HCT116 (cell line): Measurements from ENCODE around the gene CEP112. TPM values are rescaled to one million over a fixed set of nuclear protein-coding genes. Genes with fewer than 3 reads are reported as not detected.
"Not testable (repeated sequence)": the region's sequence is repeated elsewhere in the genome, so short reads cannot be mapped to it uniquely, and the experiment has no call there.

Experiments
- ATAC-seq: fragments of 200-7000 bp; cut with Tn5 transposase; 2 replicates; pipeline ENCODE4 v1.9.1; 2020; ENCODE audit warnings: mild to moderate bottlenecking, moderate library complexity
- BruUV-seq: library from RNA; stranded (reverse); fragments of 400-500 nt; replicated peaks from 2 replicates; lab custom pipeline; 2021; lab: Mats Ljungman, UMichigan
- CTCF ChIA-PET: fragments of 300-600 bp; sonication (Branson Sonifier 250); formaldehyde crosslinking; loops from one replicate; lab custom pipeline; 2021; ENCODE audit warnings: antibody characterized with exemption; lab: Charles Lee
- POLR2A ChIA-PET: fragments of 300-600, 350-600 bp; sonication (Branson Sonifier 250); formaldehyde crosslinking; loops from one replicate; lab custom pipeline; 2021; ENCODE audit warnings: antibody characterized with exemption; lab: Charles Lee
- RAD21 ChIA-PET, 2 experiments: fragments of 300-600 bp; sonication (Branson Sonifier 250); formaldehyde crosslinking; loops; one replicate each; lab custom pipeline; 2023; ENCODE audit warnings: low total read pairs in 2 of 2; ENCODE audit not compliant: uncharacterized antibody in 2 of 2, unreplicated experiment in 2 of 2, low non-redundant PET in 1 of 2; lab: Charles Lee
- DNase-seq: peaks from one replicate; pipeline ENCODE4 v3.0.0-alpha.2; 2010; ENCODE audit warnings: low read depth, low spot score
- H2AFZ ChIP-seq: fragments of 200-600 bp; shearing (Covaris generic), sonication (generic); 2 replicates; pipeline ENCODE4 v1.6.1; 2017; ENCODE audit warnings: low read depth, mixed run types, mixed read lengths, antibody characterized with exemption, low read length; ENCODE audit not compliant: poor library complexity, severe bottlenecking
- H3K27ac ChIP-seq: 2 replicates; pipeline ENCODE4 v1.5.1; 2012; ENCODE audit warnings: low read depth, low read length
- H3K27me3 ChIP-seq: fragments of 200-600 bp; sonication (generic); 2 replicates; pipeline ENCODE4 v1.6.1; 2016; ENCODE audit warnings: mixed run types, low read length, mixed read lengths; ENCODE audit not compliant: insufficient read depth
- H3K36me3 ChIP-seq, 2 experiments: fragments of 200-500 bp in 1 of 2; fragments of 200-600 bp in 1 of 2; sonication (Bioruptor generic) in 1 of 2; sonication (generic) in 1 of 2; 2 replicates each; pipeline versions ENCODE4 v1.5.1 to v1.6.1; 2014 to 2016; ENCODE audit warnings: low read length in 2 of 2, inconsistent platforms in 1 of 2, mixed read lengths in 1 of 2, mixed run types in 1 of 2; ENCODE audit not compliant: insufficient read depth in 2 of 2, control insufficient read depth in 1 of 2
- H3K4me1 ChIP-seq, 2 experiments: fragments of 200-600 bp in 1 of 2; sonication (generic) in 1 of 2; 2 replicates each; pipeline versions ENCODE4 v1.5.1 to v1.6.1; 2012 to 2017; ENCODE audit warnings: low read length in 2 of 2, inconsistent platforms in 1 of 2, mild to moderate bottlenecking in 1 of 2, mixed read lengths in 1 of 2, mixed run types in 1 of 2, moderate library complexity in 1 of 2; ENCODE audit not compliant: insufficient read depth in 2 of 2, control insufficient read depth in 1 of 2
- H3K4me2 ChIP-seq: fragments of 200-600 bp; sonication (generic); 2 replicates; pipeline ENCODE4 v1.6.1; 2017; ENCODE audit warnings: mixed run types, low read length, mixed read lengths
- H3K4me3 ChIP-seq, 2 experiments: fragments of 200-600 bp in 1 of 2; sonication (generic) in 1 of 2; replicated peaks in 1 of 2; 2 replicates each; pipeline ENCODE4 v1.5.1; 2011 to 2016; ENCODE audit warnings: low read length in 2 of 2, control low read depth in 1 of 2, low read depth in 1 of 2, mild to moderate bottlenecking in 1 of 2, mixed read lengths in 1 of 2, mixed run types in 1 of 2
- H3K79me2 ChIP-seq: fragments of 200-600 bp; sonication (generic); 2 replicates; pipeline ENCODE4 v1.6.1; 2017; ENCODE audit warnings: mild to moderate bottlenecking, mixed run types, low read length, moderate library complexity, mixed read lengths; ENCODE audit not compliant: insufficient read depth
- H3K9ac ChIP-seq: fragments of 200-600 bp; sonication (generic); 2 replicates; pipeline ENCODE4 v1.6.1; 2016; ENCODE audit warnings: low read length, mixed read lengths
- H3K9me2 ChIP-seq: fragments of 200-600 bp; sonication (generic), shearing (Covaris generic); 2 replicates; pipeline ENCODE4 v1.6.1; 2017; ENCODE audit warnings: mixed run types, mild to moderate bottlenecking, moderate library complexity; ENCODE audit not compliant: insufficient read depth
- H3K9me3 ChIP-seq, 2 experiments: fragments of 200-500 bp in 1 of 2; fragments of 200-600 bp in 1 of 2; sonication (Bioruptor generic) in 1 of 2; sonication (generic) in 1 of 2; 2 replicates each; pipeline ENCODE4 v1.6.1; 2014 to 2017; ENCODE audit warnings: low read length in 2 of 2, mixed read lengths in 2 of 2, inconsistent platforms in 1 of 2, low read depth in 1 of 2, mild to moderate bottlenecking in 1 of 2, mixed run types in 1 of 2, moderate library complexity in 1 of 2; ENCODE audit not compliant: control insufficient read depth in 1 of 2, insufficient read depth in 1 of 2
- H4K20me1 ChIP-seq: fragments of 200-600 bp; sonication (generic), shearing (Covaris generic); 2 replicates; pipeline ENCODE4 v1.6.1; 2017; ENCODE audit warnings: mixed run types, mild to moderate bottlenecking, moderate library complexity; ENCODE audit not compliant: insufficient read depth
- SP1 ChIP-seq: IDR thresholded peaks from 2 replicates; pipeline ENCODE4 v1.6.1; 2012; ENCODE audit warnings: low read depth
- YY1 ChIP-seq: IDR thresholded peaks from 2 replicates; pipeline ENCODE4 v1.6.1; 2011; ENCODE audit warnings: low read length, low read depth, moderate library complexity, mild to moderate bottlenecking; ENCODE audit not compliant: insufficient replicate concordance; ENCODE audit errors: extremely low read depth
- ZNF274 ChIP-seq: fragments of 200-500 bp; sonication (Bioruptor generic); IDR thresholded peaks from 2 replicates; pipeline ENCODE4 v1.6.1; 2014; ENCODE audit warnings: mild to moderate bottlenecking, low read depth, low read length, inconsistent platforms
- intact Hi-C: fragments of 100-400 bp; cut with micrococcal nuclease; formaldehyde crosslinking; loops from 2 replicates; pipeline ENCODE4 v1.10.0; 2022
- total RNA-seq: library from RNA; stranded (reverse); gene quantifications from one replicate; pipeline ENCODE4 v1.2.1, GENCODE V29; 2021; ENCODE audit not compliant: unreplicated experiment
- TF ChIP-seq, protein P1 (sequence below): IDR thresholded peaks from 2 replicates; pipeline ENCODE4 v1.6.1; 2011; ENCODE audit warnings: mild to moderate bottlenecking, low read length, moderate library complexity; ENCODE audit not compliant: insufficient replicate concordance; ENCODE audit errors: extremely low read depth

The CEP112 gene
- total RNA-seq, 1 experiment from 2014 or later = 10.9 TPM

DNA sequence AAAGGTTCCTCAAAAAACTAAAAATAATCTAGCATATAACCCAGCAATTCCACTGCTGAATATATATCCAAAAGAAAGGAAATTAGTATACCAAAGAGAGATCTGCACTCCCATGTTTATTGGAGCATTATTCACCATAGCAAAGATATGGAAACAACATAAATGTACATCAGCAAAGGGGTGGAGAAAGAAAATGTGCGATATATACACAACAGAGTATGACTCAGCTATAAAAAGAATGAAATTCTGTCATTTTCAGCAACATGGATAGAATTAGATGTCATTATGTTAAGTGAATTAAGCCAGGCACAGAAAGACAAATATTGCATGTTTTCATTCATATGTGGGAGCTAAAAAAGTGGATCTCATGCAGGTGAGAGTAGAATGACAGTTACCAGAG, 350.8 kb downstream of the CEP112 start:
- H3K4me1 ChIP-seq = no peaks in the 10 kb centered on the region
- no peaks in the 10 kb centered on the region for H3K27me3 ChIP-seq
- H3K79me2 ChIP-seq = no peaks in the 10 kb centered on the region
- RAD21 ChIA-PET = no interaction called here
- BruUV-seq = no TSS peak
- no peaks in the 10 kb centered on the region for H3K36me3 ChIP-seq
- CTCF ChIA-PET = no interaction called here
- H3K27ac ChIP-seq = no peak overlapping the region
- POLR2A ChIA-PET = no interaction called here
- H3K9me3 ChIP-seq = peaks cover 4 to 9% of the 10 kb centered on the region in 2 experiments; a peak in 2 of 4 replicates
- H3K4me3 ChIP-seq = no peak overlapping the region
- no peaks in the 10 kb centered on the region for H4K20me1 ChIP-seq
- no peak overlapping the region for H2AFZ ChIP-seq
- H3K4me2 ChIP-seq = no peak overlapping the region
- H3K9me2 ChIP-seq = no peaks in the 10 kb centered on the region
- no peak for ATAC-seq
- TF ChIP-seq, protein P1, sequence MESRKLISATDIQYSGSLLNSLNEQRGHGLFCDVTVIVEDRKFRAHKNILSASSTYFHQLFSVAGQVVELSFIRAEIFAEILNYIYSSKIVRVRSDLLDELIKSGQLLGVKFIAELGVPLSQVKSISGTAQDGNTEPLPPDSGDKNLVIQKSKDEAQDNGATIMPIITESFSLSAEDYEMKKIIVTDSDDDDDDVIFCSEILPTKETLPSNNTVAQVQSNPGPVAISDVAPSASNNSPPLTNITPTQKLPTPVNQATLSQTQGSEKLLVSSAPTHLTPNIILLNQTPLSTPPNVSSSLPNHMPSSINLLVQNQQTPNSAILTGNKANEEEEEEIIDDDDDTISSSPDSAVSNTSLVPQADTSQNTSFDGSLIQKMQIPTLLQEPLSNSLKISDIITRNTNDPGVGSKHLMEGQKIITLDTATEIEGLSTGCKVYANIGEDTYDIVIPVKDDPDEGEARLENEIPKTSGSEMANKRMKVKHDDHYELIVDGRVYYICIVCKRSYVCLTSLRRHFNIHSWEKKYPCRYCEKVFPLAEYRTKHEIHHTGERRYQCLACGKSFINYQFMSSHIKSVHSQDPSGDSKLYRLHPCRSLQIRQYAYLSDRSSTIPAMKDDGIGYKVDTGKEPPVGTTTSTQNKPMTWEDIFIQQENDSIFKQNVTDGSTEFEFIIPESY = no peak
- TF ChIP-seq SP1 (no peak), ZNF274 (no peak), YY1 (no peak)
- no peak overlapping the region for H3K9ac ChIP-seq
- intact Hi-C loops = no loop called here
- DNase-seq = no peak

DNA sequence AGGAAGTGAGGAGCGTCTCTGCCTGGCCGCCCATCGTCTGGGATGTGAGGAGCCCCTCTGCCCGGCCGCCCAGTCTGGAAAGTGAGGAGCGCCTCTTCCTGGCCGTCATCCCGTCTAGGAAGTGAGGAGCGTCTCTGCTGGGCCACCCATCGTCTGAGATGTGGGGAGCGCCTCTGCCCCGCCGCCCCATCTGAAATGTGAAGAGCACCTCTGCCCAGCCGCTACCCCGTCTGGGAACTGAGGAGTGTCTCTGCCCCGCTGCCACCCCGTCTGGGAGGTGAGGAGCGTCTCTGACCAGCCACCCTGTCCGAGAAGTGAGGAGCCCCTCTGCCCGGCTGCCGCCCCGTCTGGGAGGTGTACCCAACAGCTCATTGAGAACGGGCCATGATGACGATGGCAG, 354.7 kb downstream of the CEP112 start:
- H2AFZ ChIP-seq, intact Hi-C loops, H3K36me3 ChIP-seq, RAD21 ChIA-PET, H3K4me3 ChIP-seq, H3K9ac ChIP-seq, H3K27ac ChIP-seq, H3K4me2 ChIP-seq, ATAC-seq, POLR2A ChIA-PET, H3K4me1 ChIP-seq, DNase-seq, H3K9me2 ChIP-seq, H4K20me1 ChIP-seq, CTCF ChIA-PET, BruUV-seq, H3K27me3 ChIP-seq, H3K79me2 ChIP-seq: not testable (repeated sequence)
- H3K9me3 ChIP-seq = peaks cover 15 to 22% of the 10 kb centered on the region in 2 experiments; a peak in 3 of 4 replicates
